ENCODE results near the gene MPG. TPM values are rescaled to one million over a fixed set of nuclear protein-coding genes. Genes with fewer than 3 reads are reported as not detected.

Gene MPG
- total RNA-seq, 2 donors from 2014 or later = 111 to 138 TPM

DNA sequence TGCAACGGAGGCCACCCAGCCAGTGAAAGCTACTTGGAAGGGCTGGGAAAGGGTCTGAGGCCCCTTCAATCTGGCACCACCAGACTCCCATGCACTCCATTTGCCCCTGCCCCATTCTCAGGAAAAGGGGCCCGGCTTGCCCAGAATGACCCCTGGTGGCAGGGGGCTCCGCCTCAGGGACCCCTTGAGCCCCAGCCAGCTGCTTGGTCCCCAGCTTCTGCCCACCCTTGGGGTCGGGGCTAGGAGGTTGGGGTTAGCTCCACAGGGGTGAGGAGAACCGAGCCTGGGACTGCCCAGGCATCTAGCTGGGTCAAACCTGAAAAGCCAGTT lies 6.8 kb upstream of the MPG start:
- Histone ChIP-seq H3K36me3 (no peaks in the 10 kb centered on the region), H3K4me1 (replicated peaks) (peaks cover 25% of the 10 kb centered on the region), H3K27me3 (replicated peaks; ENCODE audit: insufficient read depth) (no peaks in the 10 kb centered on the region), H3K9me3 (no peaks in the 10 kb centered on the region), H3K4me3 (peak overlapping the region; percentile 12 to 78), H3K27ac (peak overlapping the region; percentile 84 to 95)
- intact Hi-C loops (cut with DNase I) = no loop called here
- no peak for DNase-seq (ENCODE audit: low spot score)
- TF ChIP-seq POLR2A (IDR thresholded peaks at IDR 0.05) = no peak
- TF ChIP-seq POLR2AphosphoS5 (IDR thresholded peaks at IDR 0.05) = no peak
- no peak for TF ChIP-seq CTCF (IDR thresholded peaks at IDR 0.05)
- 20% methylated on average over 4 of the region's 5 CpGs for WGBS

- 3% methylated on average over 38 of the region's 57 CpGs for WGBS
- Histone ChIP-seq H3K9me3 (no peaks in the 10 kb centered on the region), H3K36me3 (no peaks in the 10 kb centered on the region), H3K27me3 (replicated peaks; ENCODE audit: insufficient read depth) (no peaks in the 10 kb centered on the region), H3K4me3 (peak overlapping the region; percentile 61 to 78), H3K27ac (peak overlapping the region; percentile 84 to 95), H3K4me1 (replicated peaks) (peaks cover 30% of the 10 kb centered on the region)
- intact Hi-C loops (cut with DNase I) = no loop called here
- TF ChIP-seq POLR2AphosphoS5 (IDR thresholded peaks at IDR 0.05) = peak; percentile 98
- peak; percentile 71 for TF ChIP-seq POLR2A (IDR thresholded peaks at IDR 0.05)
- peak in 2 of 4 experiments; percentile 19 to 29 for TF ChIP-seq CTCF (IDR thresholded peaks at IDR 0.05)
- peak; percentile 97 for DNase-seq (ENCODE audit: low spot score)
These were observed 6.3 kb upstream of the MPG start for GRCh38 chr16:71540-72401.

GRCh38 chr16:72561-73548 lies 5.2 kb upstream of the MPG start, which contains the start of gene RHBDF1:
Gene RHBDF1, minus strand, starts transcription at chr16:72631. Its CDS starts 7,616 bp downstream, at chr16:65015.
- peak; percentile 59 for DNase-seq (ENCODE audit: low spot score)
- H3K4me1 ChIP-seq (replicated peaks) = peaks cover 35% of the 10 kb centered on the region

More at GRCh38 chr16:72561-73548, 5.2 kb upstream of the MPG start, which contains the start of gene RHBDF1:
- Histone ChIP-seq H3K27ac (peak within 1 kb of the TSS; percentile 84 to 95), H3K27me3 (replicated peaks; ENCODE audit: insufficient read depth) (no peaks in the 10 kb centered on the region), H3K9me3 (no peaks in the 10 kb centered on the region), H3K4me3 (peak within 1 kb of the TSS; percentile 61 to 78), H3K36me3 (no peaks in the 10 kb centered on the region)
- 26% methylated on average over 52 of the region's 62 CpGs for WGBS
- intact Hi-C loops (cut with DNase I) = no loop called here
- TF ChIP-seq POLR2A (IDR thresholded peaks at IDR 0.05) (peak; percentile 33), CTCF (IDR thresholded peaks at IDR 0.05) (peak in 1 of 4 experiments; percentile 10), POLR2AphosphoS5 (IDR thresholded peaks at IDR 0.05) (peak; percentile 16)
